Endothelial cell (in vitro differentiated cells): Measurements from ENCODE around the gene KRTAP1-4. TPM values are rescaled to one million over a fixed set of nuclear protein-coding genes. Genes with fewer than 3 reads are reported as not detected.
"Not testable (repeated sequence)": the region's sequence is repeated elsewhere in the genome, so short reads cannot be mapped to it uniquely, and the experiment has no call there.

ENCODE experiments used
- DNase-seq: peaks from one replicate; pipeline ENCODE4 v3.0.0; 2021; ENCODE audit warnings: low spot score
- H3K27ac Mint-ChIP-seq: one replicate; pipeline ENCODE4 v1.8.0; 2021; ENCODE audit warnings: mixed read lengths, inconsistent platforms; ENCODE audit not compliant: unreplicated experiment
- H3K27me3 Mint-ChIP-seq: one replicate; pipeline ENCODE4 v1.8.0; 2021; ENCODE audit warnings: mild to moderate bottlenecking, moderate library complexity, mixed read lengths, inconsistent platforms; ENCODE audit not compliant: unreplicated experiment
- H3K36me3 Mint-ChIP-seq: one replicate; pipeline ENCODE4 v1.8.0; 2021; ENCODE audit warnings: mild to moderate bottlenecking, low read depth, mixed read lengths, inconsistent platforms; ENCODE audit not compliant: unreplicated experiment
- H3K4me1 Mint-ChIP-seq: one replicate; pipeline ENCODE4 v1.8.0; 2021; ENCODE audit warnings: mild to moderate bottlenecking, mixed read lengths, inconsistent platforms; ENCODE audit not compliant: unreplicated experiment
- H3K4me3 Mint-ChIP-seq: one replicate; pipeline ENCODE4 v1.8.0; 2021; ENCODE audit warnings: mild to moderate bottlenecking, mixed read lengths, inconsistent platforms; ENCODE audit not compliant: unreplicated experiment
- H3K9me3 Mint-ChIP-seq: one replicate; pipeline ENCODE4 v1.8.0; 2021; ENCODE audit warnings: mixed read lengths, inconsistent platforms; ENCODE audit not compliant: unreplicated experiment
- total RNA-seq: library from RNA; stranded (reverse); fragmentation: NEBNext Ultra II Directional; extraction: Animal tissue kit (Norgen Biotek cat#: 25700); gene quantifications from one replicate; pipeline ENCODE4 v1.2.1, GENCODE V29; 2021; ENCODE audit not compliant: unreplicated experiment
- TF ChIP-seq, protein P1 (sequence below): fragments of 200-600 bp; sonication (generic); IDR thresholded peaks from one replicate; pipeline ENCODE4 v1.5.0; 2021; ENCODE audit warnings: antibody characterized with exemption; ENCODE audit not compliant: unreplicated experiment

KRTAP1-4 gene
- total RNA-seq, 1 donor from 2014 or later, result not detected

DNA sequence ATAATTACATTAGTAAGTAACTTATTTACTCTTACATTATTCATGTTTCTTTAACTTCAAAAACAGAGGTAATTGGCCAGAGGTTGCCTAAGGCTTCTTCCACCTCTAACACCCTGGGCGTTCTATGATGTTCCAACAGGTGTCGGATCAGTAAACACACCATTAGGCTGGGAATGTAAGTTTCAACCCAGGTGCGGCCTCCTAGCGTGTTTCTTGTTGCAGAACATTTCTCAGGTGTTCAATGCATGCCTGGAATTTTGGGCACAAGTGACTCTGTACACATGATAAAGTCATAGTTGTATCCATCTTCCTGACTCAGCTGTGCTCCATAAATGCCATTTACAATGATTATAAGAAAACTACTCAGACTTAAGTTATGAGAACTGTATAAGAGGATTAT is 24.0 kb upstream of the KRTAP1-4 start:
- Mint-ChIP-seq H3K36me3 (no peaks in the 10 kb centered on the region), H3K27ac (no peak overlapping the region), H3K27me3 (no peaks in the 10 kb centered on the region), H3K9me3 (no peaks in the 10 kb centered on the region), H3K4me3 (no peak overlapping the region), H3K4me1 (no peaks in the 10 kb centered on the region)
- TF ChIP-seq, protein P1, sequence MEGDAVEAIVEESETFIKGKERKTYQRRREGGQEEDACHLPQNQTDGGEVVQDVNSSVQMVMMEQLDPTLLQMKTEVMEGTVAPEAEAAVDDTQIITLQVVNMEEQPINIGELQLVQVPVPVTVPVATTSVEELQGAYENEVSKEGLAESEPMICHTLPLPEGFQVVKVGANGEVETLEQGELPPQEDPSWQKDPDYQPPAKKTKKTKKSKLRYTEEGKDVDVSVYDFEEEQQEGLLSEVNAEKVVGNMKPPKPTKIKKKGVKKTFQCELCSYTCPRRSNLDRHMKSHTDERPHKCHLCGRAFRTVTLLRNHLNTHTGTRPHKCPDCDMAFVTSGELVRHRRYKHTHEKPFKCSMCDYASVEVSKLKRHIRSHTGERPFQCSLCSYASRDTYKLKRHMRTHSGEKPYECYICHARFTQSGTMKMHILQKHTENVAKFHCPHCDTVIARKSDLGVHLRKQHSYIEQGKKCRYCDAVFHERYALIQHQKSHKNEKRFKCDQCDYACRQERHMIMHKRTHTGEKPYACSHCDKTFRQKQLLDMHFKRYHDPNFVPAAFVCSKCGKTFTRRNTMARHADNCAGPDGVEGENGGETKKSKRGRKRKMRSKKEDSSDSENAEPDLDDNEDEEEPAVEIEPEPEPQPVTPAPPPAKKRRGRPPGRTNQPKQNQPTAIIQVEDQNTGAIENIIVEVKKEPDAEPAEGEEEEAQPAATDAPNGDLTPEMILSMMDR, result no peak
- DNase-seq, result no peak

DNA sequence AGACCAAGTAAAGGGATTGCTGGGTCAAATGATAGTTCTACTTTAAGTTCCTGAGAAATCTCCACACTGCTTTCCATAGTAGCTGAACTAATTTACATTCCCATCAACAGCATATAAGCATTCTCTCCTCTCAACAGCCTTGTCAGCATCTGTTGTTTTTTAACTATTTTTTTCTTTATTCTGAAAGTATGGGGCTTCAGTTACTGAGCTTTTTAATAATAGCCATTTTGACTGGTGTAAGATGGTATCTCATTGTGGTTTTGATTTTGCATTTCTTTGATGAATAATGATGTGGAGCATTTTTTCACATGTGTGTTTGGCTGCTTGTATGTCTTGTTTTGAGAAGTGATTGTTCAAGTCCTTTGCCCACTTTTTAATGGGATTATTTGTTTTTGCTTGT is 22.6 kb upstream of the KRTAP1-4 start:
- H3K9me3 Mint-ChIP-seq, result no peaks in the 10 kb centered on the region
- TF ChIP-seq, protein P1, result no peak
- H3K4me1 Mint-ChIP-seq, result no peaks in the 10 kb centered on the region
- no peak overlapping the region for H3K27ac Mint-ChIP-seq
- DNase-seq, result no peak
- H3K36me3 Mint-ChIP-seq, result no peaks in the 10 kb centered on the region
- no peak overlapping the region for H3K4me3 Mint-ChIP-seq
- H3K27me3 Mint-ChIP-seq, result no peaks in the 10 kb centered on the region

DNA sequence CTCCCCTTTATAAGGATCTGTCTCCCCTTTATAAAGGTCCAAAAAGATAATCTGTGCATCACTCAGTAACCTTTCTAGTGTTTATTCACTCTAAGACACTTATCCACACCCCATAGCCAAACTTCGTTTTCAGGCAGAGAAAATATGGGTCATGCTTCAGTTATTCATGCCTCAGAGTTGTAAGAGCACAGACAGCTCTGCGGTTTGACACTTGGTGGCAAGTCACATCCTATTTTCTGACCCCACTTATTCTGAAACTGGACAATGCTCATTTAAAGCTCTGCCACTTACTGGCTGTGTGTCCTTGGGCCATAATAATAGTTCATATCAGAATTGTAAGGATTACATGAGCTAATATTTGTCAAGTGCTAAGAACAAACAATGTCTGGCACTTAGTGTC is 19.1 kb upstream of the KRTAP1-4 start:
- TF ChIP-seq, protein P1, result no peak
- no peak overlapping the region for H3K27ac Mint-ChIP-seq
- H3K27me3 Mint-ChIP-seq, result peaks cover 1% of the 10 kb centered on the region
- no peaks in the 10 kb centered on the region for H3K9me3 Mint-ChIP-seq
- no peaks in the 10 kb centered on the region for H3K4me1 Mint-ChIP-seq
- DNase-seq, result no peak
- H3K4me3 Mint-ChIP-seq, result no peak overlapping the region
- no peaks in the 10 kb centered on the region for H3K36me3 Mint-ChIP-seq

DNA sequence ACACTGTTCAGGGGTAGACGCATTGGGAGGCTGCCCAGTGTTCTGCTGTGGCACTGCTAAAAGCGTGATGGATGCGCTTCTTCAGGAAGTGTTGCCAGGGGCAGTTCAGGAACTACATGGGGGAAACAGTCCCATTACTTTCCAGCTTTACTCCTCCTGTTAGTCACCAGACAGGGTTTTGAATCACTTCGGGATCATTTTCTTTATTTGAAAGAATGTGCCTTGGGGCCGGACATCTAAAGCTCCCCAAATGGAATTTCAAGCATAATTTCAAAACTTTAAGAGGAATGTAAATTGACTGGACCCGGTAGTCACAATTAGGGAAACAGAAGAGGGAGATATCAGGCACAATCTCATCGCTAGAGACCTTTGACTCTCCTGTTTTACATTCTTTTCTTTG is 18.4 kb upstream of the KRTAP1-4 start:
- Mint-ChIP-seq H3K36me3 (no peaks in the 10 kb centered on the region), H3K9me3 (no peaks in the 10 kb centered on the region), H3K4me3 (no peak overlapping the region), H3K27me3 (peaks cover 1% of the 10 kb centered on the region), H3K4me1 (no peaks in the 10 kb centered on the region), H3K27ac (no peak overlapping the region)
- TF ChIP-seq, protein P1, result no peak
- DNase-seq, result no peak

DNA sequence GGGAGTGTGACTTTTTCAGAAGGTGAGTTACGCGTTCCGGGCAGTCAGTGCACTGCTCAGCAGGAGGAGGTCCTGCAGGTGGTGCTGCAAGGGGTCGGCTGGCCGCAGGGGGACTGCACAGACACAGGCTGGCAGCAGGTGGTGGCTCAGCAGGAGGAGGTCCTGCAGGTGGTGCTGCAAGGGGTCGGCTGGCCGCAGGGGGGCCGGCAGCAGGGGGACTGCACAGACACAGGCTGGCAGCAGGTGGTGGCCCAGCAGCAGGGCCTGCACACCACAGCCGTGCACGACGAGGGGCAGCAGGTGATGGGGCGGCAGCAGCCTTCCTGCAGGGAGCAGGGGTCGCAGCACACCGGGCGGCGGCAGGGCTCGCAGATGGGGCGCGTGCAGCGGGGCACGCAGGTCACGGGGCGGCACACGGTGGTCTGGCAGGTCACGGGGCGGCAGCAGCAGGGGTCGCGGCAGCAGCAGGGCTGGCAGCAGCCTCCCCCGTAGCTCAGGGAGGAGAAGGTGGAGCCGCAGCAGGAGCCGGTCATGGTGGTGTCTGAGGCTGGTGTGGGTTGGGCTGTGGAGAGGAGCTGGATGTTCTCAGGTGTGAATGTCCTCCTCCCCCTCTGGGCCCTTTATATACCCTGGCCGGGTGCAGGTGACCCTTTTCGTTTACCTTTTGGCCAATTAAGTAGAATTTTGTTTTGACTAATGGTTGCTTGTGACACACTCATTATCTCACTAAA is 16.9 kb upstream of the KRTAP1-4 start, which contains the start of gene KRTAP2-1:
Gene KRTAP2-1 (minus strand): TSS at position 582 of the 731 bp plus-strand sequence. CDS start 49 bp downstream, at position 533.
- not testable (repeated sequence) for H3K36me3 Mint-ChIP-seq, DNase-seq

More for the DNA sequence above, 16.9 kb upstream of the KRTAP1-4 start, which contains the start of gene KRTAP2-1:
- not testable (repeated sequence) for H3K27me3 Mint-ChIP-seq, H3K27ac Mint-ChIP-seq, H3K4me1 Mint-ChIP-seq, H3K9me3 Mint-ChIP-seq, H3K4me3 Mint-ChIP-seq
